GM19240 (cell line): ENCODE measurements around the gene PRX.
A peak's percentile ranks its signal among the peaks of the same experiment; 100 is the strongest.
"Not testable (repeated sequence)": the region's sequence is repeated elsewhere in the genome, so short reads cannot be mapped to it uniquely, and the experiment has no call there.

Source experiments
- DNase-seq: peaks from one replicate; pipeline ENCODE4 v3.0.0; 2011; ENCODE audit warnings: low spot score; ENCODE audit not compliant: insufficient read length

Gene PRX

GRCh38 chr19:40416918-40417642, 3.9 kb upstream of the PRX start:
- no peak for DNase-seq

GRCh38 chr19:40415768-40416167, 2.6 kb upstream of the PRX start:
- DNase-seq: no peak

GRCh38 chr19:40414542-40415535, 1.7 kb upstream of the PRX start:
- DNase-seq: no peak

GRCh38 chr19:40412866-40413265, 312 bp downstream of the PRX start:
- DNase-seq: no peak

- DNase-seq: no peak
Measured at GRCh38 chr19:40411958-40412499, 1.1 kb downstream of the PRX start.

- no peak for DNase-seq
Measured at GRCh38 chr19:40411125-40411842, 1.9 kb downstream of the PRX start.

- no peak for DNase-seq
Measured at GRCh38 chr19:40410030-40410389, 3.2 kb downstream of the PRX start.

GRCh38 chr19:40408598-40408925, 4.6 kb downstream of the PRX start:
- not testable (repeated sequence) for DNase-seq

- no peak for DNase-seq
Measured at GRCh38 chr19:40407714-40408597, 5.2 kb downstream of the PRX start.

GRCh38 chr19:40403262-40403984, 9.8 kb downstream of the PRX start:
- DNase-seq: peak; percentile 98

GRCh38 chr19:40400559-40400958, 12.6 kb downstream of the PRX start:
- DNase-seq: no peak

GRCh38 chr19:40398417-40399131, 14.6 kb downstream of the PRX start:
- no peak for DNase-seq

GRCh38 chr19:40397568-40397906, 15.6 kb downstream of the PRX start:
- no peak for DNase-seq

GRCh38 chr19:40396886-40397567, 16.2 kb downstream of the PRX start:
- no peak for DNase-seq

GRCh38 chr19:40395956-40396355, 17.2 kb downstream of the PRX start:
- no peak for DNase-seq

GRCh38 chr19:40394816-40395210, 18.4 kb downstream of the PRX start:
- DNase-seq: no peak

- no peak for DNase-seq
Measured at GRCh38 chr19:40393894-40394815, 19.0 kb downstream of the PRX start.
